ENCODE data around the gene SLC6A20. TPM values are rescaled to one million over a fixed set of nuclear protein-coding genes. Genes with fewer than 3 reads are reported as not detected.

Gene SLC6A20
- total RNA-seq, 2 experiments from 2014 or later: not detected

DNA sequence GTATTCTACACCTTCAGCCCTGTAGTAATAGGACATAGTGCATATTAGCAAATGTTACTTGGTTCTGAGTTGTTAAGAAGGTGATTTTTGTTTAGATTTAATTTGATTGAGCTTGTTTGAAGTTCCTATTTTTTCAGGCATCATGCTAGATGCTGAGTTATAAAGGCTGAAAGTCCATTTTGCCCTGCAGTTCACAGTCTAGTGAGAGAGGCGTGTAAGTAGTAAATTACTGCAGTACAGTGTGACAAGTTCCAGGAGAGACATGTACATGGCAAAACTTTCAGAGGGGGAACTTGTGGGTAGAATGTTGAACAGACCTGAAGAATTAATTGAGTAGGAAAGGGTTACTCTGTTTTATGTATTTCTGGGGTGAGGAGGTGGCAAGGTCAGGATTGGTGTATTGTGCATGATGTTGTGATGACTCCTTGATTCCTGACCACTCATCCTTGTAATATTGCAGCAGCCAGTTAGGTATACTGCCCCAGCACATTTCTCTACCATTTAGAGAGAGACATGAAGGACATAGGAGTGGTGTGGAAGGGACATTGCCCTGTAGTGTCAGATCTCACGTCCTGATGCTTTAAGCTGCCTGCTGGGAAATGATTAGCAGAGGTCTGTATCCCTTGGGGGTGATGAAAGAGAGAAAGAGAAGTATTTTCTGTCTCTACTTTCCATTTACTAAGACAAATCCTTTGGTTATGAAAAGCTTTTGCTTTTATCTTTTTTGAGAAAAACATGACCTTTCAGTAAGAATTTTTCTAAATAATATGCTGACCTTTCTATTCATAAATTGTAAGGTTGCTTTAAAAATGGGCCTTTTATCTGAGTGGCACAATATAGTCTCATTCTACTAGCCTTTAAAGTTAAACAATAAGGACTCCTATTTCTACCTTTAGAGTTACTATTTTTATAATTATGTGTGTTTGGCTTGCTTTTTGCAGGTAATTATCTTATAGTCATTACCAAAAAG lies 90.2 kb downstream of the SLC6A20 start:
- TF ChIP-seq, protein P1, sequence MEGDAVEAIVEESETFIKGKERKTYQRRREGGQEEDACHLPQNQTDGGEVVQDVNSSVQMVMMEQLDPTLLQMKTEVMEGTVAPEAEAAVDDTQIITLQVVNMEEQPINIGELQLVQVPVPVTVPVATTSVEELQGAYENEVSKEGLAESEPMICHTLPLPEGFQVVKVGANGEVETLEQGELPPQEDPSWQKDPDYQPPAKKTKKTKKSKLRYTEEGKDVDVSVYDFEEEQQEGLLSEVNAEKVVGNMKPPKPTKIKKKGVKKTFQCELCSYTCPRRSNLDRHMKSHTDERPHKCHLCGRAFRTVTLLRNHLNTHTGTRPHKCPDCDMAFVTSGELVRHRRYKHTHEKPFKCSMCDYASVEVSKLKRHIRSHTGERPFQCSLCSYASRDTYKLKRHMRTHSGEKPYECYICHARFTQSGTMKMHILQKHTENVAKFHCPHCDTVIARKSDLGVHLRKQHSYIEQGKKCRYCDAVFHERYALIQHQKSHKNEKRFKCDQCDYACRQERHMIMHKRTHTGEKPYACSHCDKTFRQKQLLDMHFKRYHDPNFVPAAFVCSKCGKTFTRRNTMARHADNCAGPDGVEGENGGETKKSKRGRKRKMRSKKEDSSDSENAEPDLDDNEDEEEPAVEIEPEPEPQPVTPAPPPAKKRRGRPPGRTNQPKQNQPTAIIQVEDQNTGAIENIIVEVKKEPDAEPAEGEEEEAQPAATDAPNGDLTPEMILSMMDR (conservative IDR thresholded peaks at IDR 0.05; ENCODE audit: low read length): no peak
- Histone ChIP-seq H3K79me2 (ENCODE audit: insufficient read depth, low read depth, low read length) (peaks cover 32% of the 10 kb centered on the region; the same call in 1 of the 2 replicates), H3K4me2 (ENCODE audit: low read length) (no peak overlapping the region), H3K4me1 (ENCODE audit: insufficient read depth, low read length, poor library complexity, severe bottlenecking) (no peaks in the 10 kb centered on the region), H3K4me3 (ENCODE audit: low read depth, low read length, poor library complexity, severe bottlenecking) (no peak overlapping the region), H2AFZ (ENCODE audit: low read length) (no peak overlapping the region), H3K9me3 (ENCODE audit: low read length) (no peaks in the 10 kb centered on the region), H3K9me2 (ENCODE audit: insufficient read depth, low read length) (no peaks in the 10 kb centered on the region), H3K27ac (ENCODE audit: low read depth, low read length, poor library complexity, severe bottlenecking) (no peak overlapping the region), H3K36me3 (ENCODE audit: insufficient read depth, low read length) (peaks cover 84% of the 10 kb centered on the region), H4K20me1 (ENCODE audit: insufficient read depth, low read length) (peaks cover 16% of the 10 kb centered on the region; the same call in 1 of the 2 replicates)
- CTCF ChIA-PET (ENCODE audit: unreplicated experiment): no interaction called here
- intact Hi-C loops (cut with micrococcal nuclease; ENCODE audit: unreplicated experiment): no loop called here
- no TSS peak for BruUV-seq (replicated peaks)
- DNase-seq (ENCODE audit: low spot score): no peak
- POLR2A ChIA-PET: interaction anchor here (0.6 to 2.4 kb wide), 2 partner anchors 16 to 223 kb away, joined by 4 to 8 read pairs; partner anchors contain the start of gene SACM1L

Small RNA genes lying within 50 kb of the gene (small RNA-seq; reads per million reads assigned to genes)
- not detected for gene RN7SL145P

Other genes starting within 250 kb of the SLC6A20 start
- 8.6 and 11.0 TPM in 2 replicates for gene LIMD1, start 201.8 kb downstream of the SLC6A20 start, total RNA-seq (2014; rRNA removed; shearing (Covaris generic))
- gene LIMD1, start 201.8 kb downstream of the SLC6A20 start, total RNA-seq (2022): 12.4 and 15.5 TPM in 2 replicates
- gene SACM1L, start 107.1 kb downstream of the SLC6A20 start, total RNA-seq (2014; rRNA removed; shearing (Covaris generic)): 35.5 and 35.9 TPM in 2 replicates
- 54.9 and 59.4 TPM in 2 replicates for gene SACM1L, start 107.1 kb downstream of the SLC6A20 start, total RNA-seq (2022)
- 3.2 and 4.5 TPM in 2 replicates for gene LZTFL1, start 45.6 kb upstream of the SLC6A20 start, total RNA-seq (2014; rRNA removed; shearing (Covaris generic))
- 8.7 and 9.7 TPM in 2 replicates for gene LZTFL1, start 45.6 kb upstream of the SLC6A20 start, total RNA-seq (2022)
- not detected in 2 replicates for gene CCR9, start 90.0 kb upstream of the SLC6A20 start, total RNA-seq (2014; rRNA removed; shearing (Covaris generic))
- gene CCR9, start 90.0 kb upstream of the SLC6A20 start, total RNA-seq (2022): 0.32 TPM in 1 of 2 replicates, not detected in the other
- gene CXCR6, start 146.9 kb upstream of the SLC6A20 start, total RNA-seq (2014; rRNA removed; shearing (Covaris generic)): not detected in 2 replicates
- gene CXCR6, start 146.9 kb upstream of the SLC6A20 start, total RNA-seq (2022): not detected in 2 replicates
- 7.0 and 9.4 TPM in 2 replicates for gene FYCO1, start 199.3 kb upstream of the SLC6A20 start, total RNA-seq (2014; rRNA removed; shearing (Covaris generic))
- gene FYCO1, start 199.3 kb upstream of the SLC6A20 start, total RNA-seq (2022): 15.2 and 15.9 TPM in 2 replicates
- not detected in 2 replicates for gene XCR1, start 230.9 kb upstream of the SLC6A20 start, total RNA-seq (2014; rRNA removed; shearing (Covaris generic))
- gene XCR1, start 230.9 kb upstream of the SLC6A20 start, total RNA-seq (2022): not detected in 2 replicates

All from OCI-LY7 (cell line).